Measurements from ENCODE around the gene TCFL5. TPM values are rescaled to one million over a fixed set of nuclear protein-coding genes. Genes with fewer than 3 reads are reported as not detected.

Gene TCFL5
- total RNA-seq, 3 donors from 2014 or later: 4.3 to 13.3 (median 6.6) TPM

- intact Hi-C loops (cut with DNase I, micrococcal nuclease): no loop called here
- Histone ChIP-seq H3K4me3 (no peak overlapping the region), H3K9me3 (no peaks in the 10 kb centered on the region), H3K4me1 (ENCODE audit: low read depth) (peaks cover 27% of the 10 kb centered on the region), H3K36me3 (ENCODE audit: low read depth) (no peaks in the 10 kb centered on the region)
- TF ChIP-seq, protein P1, sequence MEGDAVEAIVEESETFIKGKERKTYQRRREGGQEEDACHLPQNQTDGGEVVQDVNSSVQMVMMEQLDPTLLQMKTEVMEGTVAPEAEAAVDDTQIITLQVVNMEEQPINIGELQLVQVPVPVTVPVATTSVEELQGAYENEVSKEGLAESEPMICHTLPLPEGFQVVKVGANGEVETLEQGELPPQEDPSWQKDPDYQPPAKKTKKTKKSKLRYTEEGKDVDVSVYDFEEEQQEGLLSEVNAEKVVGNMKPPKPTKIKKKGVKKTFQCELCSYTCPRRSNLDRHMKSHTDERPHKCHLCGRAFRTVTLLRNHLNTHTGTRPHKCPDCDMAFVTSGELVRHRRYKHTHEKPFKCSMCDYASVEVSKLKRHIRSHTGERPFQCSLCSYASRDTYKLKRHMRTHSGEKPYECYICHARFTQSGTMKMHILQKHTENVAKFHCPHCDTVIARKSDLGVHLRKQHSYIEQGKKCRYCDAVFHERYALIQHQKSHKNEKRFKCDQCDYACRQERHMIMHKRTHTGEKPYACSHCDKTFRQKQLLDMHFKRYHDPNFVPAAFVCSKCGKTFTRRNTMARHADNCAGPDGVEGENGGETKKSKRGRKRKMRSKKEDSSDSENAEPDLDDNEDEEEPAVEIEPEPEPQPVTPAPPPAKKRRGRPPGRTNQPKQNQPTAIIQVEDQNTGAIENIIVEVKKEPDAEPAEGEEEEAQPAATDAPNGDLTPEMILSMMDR (IDR thresholded peaks at IDR 0.05): no peak
- DNase-seq: peak in 1 of 3 donors; percentile 54
- peak; percentile 31 for ATAC-seq
Observed at GRCh38 chr20:62818592-62819493, 42.8 kb downstream of the TCFL5 start.

GRCh38 chr20:62817975-62818591 is 43.5 kb downstream of the TCFL5 start:
- Histone ChIP-seq H3K9me3 (no peaks in the 10 kb centered on the region), H3K36me3 (ENCODE audit: low read depth) (no peaks in the 10 kb centered on the region), H3K4me3 (no peak overlapping the region), H3K4me1 (ENCODE audit: low read depth) (peaks cover 27% of the 10 kb centered on the region)
- intact Hi-C loops (cut with DNase I, micrococcal nuclease): no loop called here
- ATAC-seq (no peak), DNase-seq (no peak)
- TF ChIP-seq, protein P1 (IDR thresholded peaks at IDR 0.05): no peak

DNA sequence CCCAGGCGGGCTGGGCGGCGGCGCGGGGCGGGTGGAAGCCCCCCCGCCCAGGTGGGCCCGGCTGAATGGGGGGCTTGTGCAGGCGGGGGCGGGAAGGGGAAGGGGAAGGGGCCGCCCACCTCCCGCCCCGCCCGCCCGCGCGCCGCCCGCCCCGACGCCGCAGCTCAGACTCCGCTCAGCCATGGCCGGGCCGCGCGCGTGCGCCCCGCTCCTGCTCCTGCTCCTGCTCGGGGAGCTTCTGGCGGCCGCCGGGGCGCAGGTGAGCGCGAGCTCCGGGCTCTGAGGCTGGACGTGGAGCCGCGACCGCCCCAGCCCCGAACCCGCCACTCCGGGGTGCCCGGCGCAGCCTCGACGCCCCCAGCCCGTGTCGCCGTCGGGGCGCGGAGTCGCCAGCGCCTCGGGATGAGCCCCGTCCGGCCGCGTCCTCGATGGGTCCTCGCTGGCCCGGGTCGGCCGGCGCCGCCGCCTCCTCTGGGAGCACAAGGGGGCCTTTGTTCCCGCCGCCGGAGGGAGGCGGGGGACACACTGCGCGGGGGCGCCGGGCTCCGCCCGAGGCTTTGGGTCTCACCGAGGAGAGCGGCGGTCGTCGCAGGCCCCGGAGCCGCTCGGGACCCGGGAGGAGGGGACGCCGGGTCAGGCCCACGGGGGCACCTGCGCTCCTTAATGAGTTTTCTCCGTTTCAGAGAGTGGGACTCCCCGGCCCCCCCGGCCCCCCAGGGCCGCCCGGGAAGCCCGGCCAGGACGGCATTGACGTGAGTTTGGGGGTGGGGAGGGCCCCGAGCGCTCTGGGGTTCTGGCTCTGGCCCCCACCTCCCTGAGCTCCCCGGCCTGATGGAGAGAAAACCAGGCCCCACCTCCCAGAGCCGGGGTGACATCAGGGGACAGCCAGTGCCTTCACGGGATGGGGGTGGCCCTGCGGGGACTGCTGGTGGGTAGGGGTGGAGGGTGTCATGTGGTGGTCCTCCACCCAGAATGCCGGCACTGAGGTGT is 44.4 kb downstream of the TCFL5 start, which contains the start of gene COL9A3:
Gene COL9A3, plus strand, starts transcription at position 167 of the 990 bp plus-strand sequence. Its CDS starts 15 bp downstream, at position 182.
- DNase-seq: no peak

GRCh38 chr20:62816031-62816883 is 45.4 kb downstream of the TCFL5 start:
- H3K9me3 ChIP-seq: no peaks in the 10 kb centered on the region
- intact Hi-C loops (cut with DNase I, micrococcal nuclease): no loop called here
- no peak overlapping the region for H3K4me3 ChIP-seq
- TF ChIP-seq, protein P1 (IDR thresholded peaks at IDR 0.05): no peak
- no peak for ATAC-seq
- H3K4me1 ChIP-seq (ENCODE audit: low read depth): peaks cover 27% of the 10 kb centered on the region
- peaks cover 4% of the 10 kb centered on the region for H3K36me3 ChIP-seq (ENCODE audit: low read depth)
- DNase-seq: no peak

More for the DNA sequence above, 44.4 kb downstream of the TCFL5 start, which contains the start of gene COL9A3:
- H3K36me3 ChIP-seq (ENCODE audit: low read depth): no peaks in the 10 kb centered on the region
- peaks cover 27% of the 10 kb centered on the region for H3K4me1 ChIP-seq (ENCODE audit: low read depth)
- TF ChIP-seq, protein P1 (IDR thresholded peaks at IDR 0.05): no peak
- intact Hi-C loops (cut with DNase I, micrococcal nuclease): no loop called here
- no peak within 1 kb of the TSS for H3K4me3 ChIP-seq
- H3K9me3 ChIP-seq: no peaks in the 10 kb centered on the region
- ATAC-seq: no peak
